NT2/D1 (cell line): ENCODE data around the gene PGS1.

ENCODE experiments used
- SUZ12 ChIP-seq: IDR thresholded peaks from 2 replicates; pipeline ENCODE4 v1.6.1; 2011; ENCODE audit not compliant: insufficient read length, insufficient read depth; ENCODE audit errors: extremely low read depth
- YY1 ChIP-seq: IDR thresholded peaks from 2 replicates; pipeline ENCODE4 v1.6.1; 2011; ENCODE audit not compliant: insufficient read length, insufficient read depth

- no peak for TF ChIP-seq YY1
- TF ChIP-seq SUZ12: no peak
Measured at GRCh38 chr17:78432226-78433012, 54.0 kb downstream of the PGS1 start.
